Thymus (tissue), 11 donors: ENCODE measurements around the gene DARS1. TPM values are rescaled to one million over a fixed set of nuclear protein-coding genes. Genes with fewer than 3 reads are reported as not detected.

Experiments used
- DNase-seq, 9 donors: peaks; one replicate each; pipeline ENCODE4 v3.0.0-alpha.2; 2013; ENCODE audit warnings: low spot score in 9 of 9, low read depth in 6 of 9, missing footprints in 1 of 9
- H3K27ac ChIP-seq, 2 donors: one replicate each; pipeline ENCODE4 v1.5.1; 2013; ENCODE audit warnings: control low read depth in 1 of 2, low read depth in 1 of 2, low read length in 1 of 2, mild to moderate bottlenecking in 1 of 2, moderate library complexity in 1 of 2
- H3K27me3 ChIP-seq, 2 donors: one replicate each; pipeline ENCODE4 v1.5.1; 2013; ENCODE audit warnings: low read length in 1 of 2; ENCODE audit not compliant: control insufficient read depth in 2 of 2, insufficient read depth in 1 of 2
- H3K36me3 ChIP-seq, 2 donors: one replicate each; pipeline ENCODE4 v1.5.1; 2013; ENCODE audit warnings: low read length in 1 of 2, mild to moderate bottlenecking in 1 of 2, moderate library complexity in 1 of 2; ENCODE audit not compliant: control insufficient read depth in 2 of 2, insufficient read depth in 2 of 2
- H3K4me1 ChIP-seq, 2 donors: one replicate each; pipeline ENCODE4 v1.5.1; 2013; ENCODE audit warnings: low read length in 2 of 2; ENCODE audit not compliant: control insufficient read depth in 2 of 2, insufficient read depth in 2 of 2
- H3K4me3 ChIP-seq, 2 donors: one replicate each; pipeline ENCODE4 v1.5.1; 2013; ENCODE audit warnings: low read length in 2 of 2, control low read depth in 1 of 2, mild to moderate bottlenecking in 1 of 2
- H3K9me3 ChIP-seq, 2 donors: one replicate each; pipeline ENCODE4 v1.5.1; 2013; ENCODE audit warnings: low read length in 1 of 2, mild to moderate bottlenecking in 1 of 2; ENCODE audit not compliant: control insufficient read depth in 2 of 2, insufficient read depth in 1 of 2
- WGBS: extraction: QIAGEN DNeasy Blood & Tissue Kit; methylation state at CpG from one replicate; pipeline ENCODE4 v1.1.7; 2013; 5-methylcytosine and 5-hydroxymethylcytosine counted together
- polyA plus RNA-seq: library from polyadenylated mRNA; stranded (reverse); fragments of 200-250 nt; gene quantifications from one replicate; pipeline ENCODE4 v1.2.3, GENCODE V29; 2013
- total RNA-seq: library from RNA; stranded (reverse); fragments of 120-200 nt; gene quantifications from one replicate; pipeline ENCODE4 v1.2.4, GENCODE V29; 2013
- donor health status: healthy.

The DARS1 gene
- total and polyA plus RNA-seq, 2 donors, result 118 to 119 TPM

- peaks cover 0 to 54% of the 10 kb centered on the region in 2 donors for H3K36me3 ChIP-seq
- no peak overlapping the region for H3K4me3 ChIP-seq
- no peak for DNase-seq
- H3K27ac ChIP-seq, result no peak overlapping the region
- no peaks in the 10 kb centered on the region for H3K27me3 ChIP-seq
- H3K9me3 ChIP-seq, result no peaks in the 10 kb centered on the region
- no peaks in the 10 kb centered on the region for H3K4me1 ChIP-seq
These were observed 53.5 kb downstream of the DARS1 start for GRCh38 chr2:135931776-135932443.

GRCh38 chr2:135926605-135927004, 58.8 kb downstream of the DARS1 start:
- WGBS, result 99% methylated on average over 3 of the region's 3 CpGs
- H3K27me3 ChIP-seq, result no peaks in the 10 kb centered on the region
- no peak overlapping the region for H3K4me3 ChIP-seq
- peaks cover 0 to 33% of the 10 kb centered on the region in 2 donors for H3K36me3 ChIP-seq
- H3K9me3 ChIP-seq, result no peaks in the 10 kb centered on the region
- DNase-seq, result no peak
- H3K27ac ChIP-seq, result no peak overlapping the region
- peaks cover 0 to 3% of the 10 kb centered on the region in 2 donors for H3K4me1 ChIP-seq

- Histone ChIP-seq H3K9me3 (no peaks in the 10 kb centered on the region), H3K27me3 (no peaks in the 10 kb centered on the region), H3K27ac (no peak overlapping the region), H3K4me1 (peaks cover 0 to 3% of the 10 kb centered on the region in 2 donors), H3K36me3 (peaks cover 0 to 22% of the 10 kb centered on the region in 2 donors), H3K4me3 (no peak overlapping the region)
- WGBS, result 75% methylated on average over 2 of the region's 2 CpGs
- DNase-seq, result no peak
These were observed 59.9 kb downstream of the DARS1 start for GRCh38 chr2:135925571-135925970.

DNA sequence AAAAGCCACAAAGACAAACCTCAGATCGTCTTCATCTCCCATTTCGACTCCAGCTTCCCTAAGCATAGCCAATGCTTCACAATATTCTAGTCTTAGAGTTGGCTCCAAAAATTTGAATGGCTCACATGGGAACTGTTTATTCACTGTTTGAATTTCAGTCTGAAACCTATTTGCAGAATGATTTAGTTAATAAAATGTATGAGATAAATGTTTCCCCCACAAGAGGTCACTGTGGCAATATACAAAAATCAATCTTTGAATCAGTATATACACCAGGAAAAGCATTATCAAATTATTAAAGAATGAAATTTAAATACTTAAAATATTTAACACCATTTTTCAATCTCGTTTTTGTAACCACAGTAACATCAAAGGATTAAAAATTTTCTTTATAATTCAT, 69.2 kb downstream of the DARS1 start:
- WGBS, result 69% methylated on average over 3 of the region's 3 CpGs
- DNase-seq, result peak in 8 of 9 donors; percentile 46 to 84 (median 70)
- Histone ChIP-seq H3K36me3 (peaks cover 3 to 20% of the 10 kb centered on the region in 2 donors), H3K9me3 (no peaks in the 10 kb centered on the region), H3K4me3 (no peak overlapping the region), H3K4me1 (no peaks in the 10 kb centered on the region), H3K27ac (no peak overlapping the region), H3K27me3 (no peaks in the 10 kb centered on the region)

DNA sequence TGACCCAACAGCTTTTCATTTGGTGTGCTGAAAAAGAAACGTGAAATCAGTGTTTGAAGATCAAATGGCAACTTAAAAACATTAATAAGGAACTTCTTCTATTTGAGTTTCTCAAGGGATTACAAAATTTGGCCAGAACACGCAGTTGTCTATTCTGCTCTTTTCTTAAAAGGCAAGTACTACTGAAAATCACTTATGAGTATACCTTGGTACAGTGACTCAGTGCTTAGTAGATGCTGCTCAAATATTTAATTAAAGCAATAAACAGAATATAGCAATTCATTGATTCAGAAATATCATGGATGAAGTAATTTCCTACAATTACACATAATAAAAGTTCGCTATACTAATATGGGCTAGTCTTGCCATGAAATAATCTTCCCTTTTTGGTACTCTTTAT, 70.9 kb downstream of the DARS1 start:
- Histone ChIP-seq H3K4me3 (no peak overlapping the region), H3K36me3 (peaks cover 3 to 23% of the 10 kb centered on the region in 2 donors), H3K27me3 (no peaks in the 10 kb centered on the region), H3K4me1 (no peaks in the 10 kb centered on the region), H3K27ac (no peak overlapping the region), H3K9me3 (no peaks in the 10 kb centered on the region)
- 96% methylated on average over 3 of the region's 3 CpGs for WGBS
- DNase-seq, result no peak

- Histone ChIP-seq H3K4me3 (no peak overlapping the region), H3K27me3 (no peaks in the 10 kb centered on the region), H3K4me1 (no peaks in the 10 kb centered on the region), H3K27ac (no peak overlapping the region), H3K36me3 (peaks cover 3 to 23% of the 10 kb centered on the region in 2 donors), H3K9me3 (no peaks in the 10 kb centered on the region)
- WGBS, result 94% methylated on average over 5 of the region's 5 CpGs
- DNase-seq, result peak in 8 of 9 donors; percentile 43 to 84 (median 62)
These were observed 71.6 kb downstream of the DARS1 start for GRCh38 chr2:135913727-135914365.

DNA sequence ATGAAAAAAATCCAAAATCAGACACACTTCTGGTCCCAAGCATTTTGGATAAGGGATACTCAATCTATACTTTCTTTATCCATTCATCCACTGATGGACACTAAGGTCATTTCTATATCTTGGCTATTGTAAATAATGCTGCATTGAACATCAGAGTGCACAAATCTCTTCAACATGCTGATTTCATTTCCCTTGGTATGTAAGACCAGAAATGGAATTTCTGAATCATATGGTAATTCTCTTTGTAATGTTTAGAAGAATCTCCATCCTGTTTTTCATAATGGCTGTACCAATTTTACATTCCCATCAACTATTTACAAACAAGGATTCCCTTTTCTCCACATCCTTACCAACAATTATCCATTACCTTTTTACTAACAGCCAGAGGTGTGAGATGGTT, 75.5 kb downstream of the DARS1 start:
- Histone ChIP-seq H3K9me3 (no peaks in the 10 kb centered on the region), H3K4me1 (no peaks in the 10 kb centered on the region), H3K27me3 (no peaks in the 10 kb centered on the region), H3K4me3 (no peak overlapping the region), H3K36me3 (peaks cover 0 to 32% of the 10 kb centered on the region in 2 donors), H3K27ac (no peak overlapping the region)
- DNase-seq, result no peak

DNA sequence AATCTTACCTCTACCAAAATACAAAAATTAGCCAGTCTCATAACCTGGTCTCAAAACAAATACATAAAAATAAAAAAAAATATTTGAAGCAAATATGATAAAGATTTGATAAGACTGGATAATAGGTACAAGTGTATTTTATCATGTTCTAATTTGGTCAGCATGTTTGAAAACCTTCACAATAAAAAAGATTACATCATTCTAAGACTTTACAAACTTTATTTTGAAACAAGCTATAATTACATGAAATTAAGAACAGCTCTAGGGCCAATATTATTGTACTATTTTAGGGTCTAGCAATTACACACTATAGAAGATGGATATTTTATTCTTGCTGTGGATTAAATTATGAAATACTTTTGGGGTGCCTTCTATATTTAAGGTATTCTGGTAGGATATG, 79.7 kb downstream of the DARS1 start:
- Histone ChIP-seq H3K27ac (no peak overlapping the region), H3K27me3 (no peaks in the 10 kb centered on the region), H3K36me3 (peaks cover 4 to 31% of the 10 kb centered on the region in 2 donors), H3K9me3 (no peaks in the 10 kb centered on the region), H3K4me1 (no peaks in the 10 kb centered on the region), H3K4me3 (no peak overlapping the region)
- DNase-seq, result no peak

DNA sequence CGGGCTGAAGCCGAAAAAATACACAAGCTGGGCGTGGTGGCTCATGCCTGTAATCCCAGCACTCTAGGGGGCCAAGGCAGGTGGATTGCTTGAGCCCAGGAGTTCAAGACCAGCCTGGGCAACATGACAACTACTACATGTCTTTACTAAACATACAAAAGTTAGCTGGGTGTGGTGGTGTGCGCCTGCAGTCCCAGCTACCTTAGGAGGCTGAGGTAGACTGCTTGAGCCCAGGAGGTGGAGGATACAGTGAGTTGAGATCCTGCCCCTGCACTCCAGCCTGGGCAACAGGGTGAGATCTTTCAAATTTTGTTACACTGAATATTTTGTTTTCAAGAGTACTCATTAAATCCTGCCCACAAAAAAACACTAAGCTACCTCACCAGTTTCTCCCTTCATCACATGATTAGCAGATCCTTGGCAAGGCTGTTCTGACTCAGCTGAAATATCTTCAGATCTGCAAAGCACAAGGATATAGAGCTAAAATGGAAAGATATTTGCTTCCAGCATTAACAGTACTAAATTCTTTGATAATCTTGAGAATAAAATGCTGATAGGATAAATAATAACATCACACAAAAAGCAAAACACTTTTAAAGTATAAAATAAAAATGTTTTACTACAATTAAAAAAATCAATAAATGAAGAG, 81.0 kb downstream of the DARS1 start:
- H3K36me3 ChIP-seq, result peaks cover 4 to 23% of the 10 kb centered on the region in 2 donors
- no peaks in the 10 kb centered on the region for H3K9me3 ChIP-seq
- no peaks in the 10 kb centered on the region for H3K27me3 ChIP-seq
- 98% methylated on average over 4 of the region's 4 CpGs for WGBS
- H3K4me3 ChIP-seq, result no peak overlapping the region
- no peak for DNase-seq
- no peak overlapping the region for H3K27ac ChIP-seq
- no peaks in the 10 kb centered on the region for H3K4me1 ChIP-seq
